NCI-H2196 (cell line): ENCODE data around the gene TUSC2.

Experiments used
- DNase-seq: peaks from one replicate; lab custom pipeline; 2025; ENCODE audit not compliant: unreplicated experiment; lab: John Stamatoyannopoulos, UW

Gene TUSC2

DNA sequence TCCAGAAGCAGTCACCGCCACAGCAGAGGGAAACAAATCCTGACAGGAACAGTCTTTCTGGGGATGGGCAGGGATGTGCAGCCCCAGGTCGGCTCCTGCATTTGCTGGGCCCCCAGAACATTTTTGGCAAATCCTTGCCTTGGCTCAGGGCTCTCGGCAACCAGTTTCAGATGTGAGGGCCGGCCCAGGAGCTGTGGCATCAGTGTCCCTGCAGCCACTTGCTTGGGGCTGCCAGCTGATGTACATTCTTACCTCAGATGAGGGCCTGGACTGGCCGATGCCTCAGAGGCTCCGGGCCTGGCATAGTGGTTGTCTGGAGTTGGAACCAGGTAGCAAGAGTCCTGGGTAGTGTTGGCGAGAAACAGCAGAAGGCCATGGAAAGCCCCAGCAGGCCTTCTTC, 26.8 kb upstream of the TUSC2 start:
- no peak for DNase-seq

DNA sequence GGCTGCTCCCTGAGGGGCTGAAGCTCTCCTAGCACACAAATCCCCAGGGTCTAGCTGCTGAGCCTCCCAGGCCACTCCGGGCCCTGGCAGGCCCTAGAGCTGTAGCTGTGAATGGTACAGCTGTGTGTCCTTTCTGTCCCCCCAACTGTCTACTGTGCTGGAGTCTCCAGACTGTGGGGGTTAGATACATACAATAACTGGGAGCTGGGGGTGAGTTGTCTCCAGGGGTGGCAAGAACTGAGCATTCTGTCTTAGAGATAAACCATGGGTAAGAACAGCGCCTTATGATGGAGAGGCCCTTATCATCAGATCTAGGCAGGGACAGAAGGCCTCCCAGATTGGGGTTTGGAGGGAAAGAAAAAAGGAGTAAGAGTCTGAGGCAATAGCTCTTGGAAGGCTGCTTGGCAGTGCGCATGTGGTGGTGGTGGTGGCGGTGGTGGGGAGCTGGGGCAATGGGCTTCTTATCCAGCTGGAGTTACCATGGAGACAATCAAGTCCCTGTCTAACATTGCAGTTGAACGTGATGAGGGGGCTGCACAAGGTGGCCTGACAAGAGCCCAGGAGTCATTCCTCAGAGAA, 26.3 kb upstream of the TUSC2 start:
- DNase-seq, result no peak

DNA sequence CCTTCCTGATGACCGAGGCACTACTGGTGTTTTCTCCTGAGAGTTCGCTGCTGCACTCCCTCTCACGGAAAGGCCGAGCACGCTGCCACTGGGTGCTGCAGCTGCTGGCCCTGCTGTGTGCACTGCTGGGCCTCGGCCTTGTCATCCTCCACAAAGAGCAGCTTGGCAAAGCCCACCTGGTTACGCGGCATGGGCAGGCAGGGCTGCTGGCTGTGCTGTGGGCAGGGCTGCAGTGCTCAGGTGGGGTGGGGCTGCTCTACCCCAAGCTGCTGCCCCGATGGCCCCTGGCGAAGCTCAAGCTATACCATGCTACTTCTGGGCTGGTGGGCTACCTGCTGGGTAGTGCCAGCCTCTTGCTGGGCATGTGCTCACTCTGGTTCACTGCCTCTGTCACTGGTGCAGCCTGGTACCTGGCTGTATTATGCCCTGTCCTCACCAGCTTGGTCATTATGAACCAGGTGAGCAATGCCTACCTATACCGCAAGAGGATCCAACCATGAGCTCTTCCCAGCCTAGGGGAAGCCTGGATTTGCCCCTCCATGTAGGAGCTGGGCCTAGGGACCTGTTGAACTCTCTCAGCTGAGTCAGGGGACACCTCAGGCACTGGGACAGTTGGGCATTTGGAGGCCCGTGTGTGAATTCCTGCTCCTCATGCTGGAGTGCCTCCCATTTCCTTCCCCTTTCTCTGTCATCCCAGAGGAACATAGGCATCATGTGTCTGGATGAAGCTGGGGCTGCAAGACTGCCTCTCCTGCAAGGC, 25.4 kb upstream of the TUSC2 start:
- DNase-seq, result no peak

DNA sequence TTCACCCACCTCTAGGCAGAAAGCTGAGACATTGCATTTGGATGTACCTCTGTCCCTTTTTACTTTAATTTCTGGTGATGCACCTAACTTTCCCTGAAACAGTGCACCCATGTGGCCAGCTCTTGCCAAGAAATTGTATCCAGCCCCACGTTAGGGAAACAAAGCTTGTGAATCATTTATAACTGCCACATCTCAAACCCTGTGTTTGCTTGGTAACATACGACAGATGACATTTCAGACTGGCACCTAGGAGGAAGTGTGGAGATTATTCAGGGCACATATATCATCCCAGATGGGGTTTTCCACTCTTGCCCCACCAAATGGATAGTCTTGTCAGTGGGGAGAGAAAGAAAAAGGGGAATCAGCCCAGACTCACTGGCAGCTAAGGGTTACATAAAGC, 24.8 kb upstream of the TUSC2 start:
- DNase-seq, result no peak

DNA sequence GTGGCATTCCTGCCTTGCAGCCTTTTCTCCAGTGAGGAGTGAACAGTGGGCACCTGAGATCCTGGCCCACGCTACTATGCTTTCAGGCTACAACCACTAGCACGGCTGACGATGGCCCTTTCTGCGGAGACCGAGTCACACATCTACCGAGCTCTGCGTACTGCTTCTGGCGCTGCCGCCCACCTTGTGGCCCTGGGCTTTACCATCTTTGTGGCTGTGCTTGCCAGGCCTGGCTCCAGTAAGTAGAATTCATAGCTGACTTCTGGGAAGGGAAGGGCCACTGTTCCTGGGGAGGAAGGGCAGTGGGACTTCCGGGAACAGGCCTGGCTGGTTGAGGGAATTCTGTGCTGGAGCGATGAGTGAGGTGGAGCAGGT, 23.3 kb upstream of the TUSC2 start:
- no peak for DNase-seq

DNA sequence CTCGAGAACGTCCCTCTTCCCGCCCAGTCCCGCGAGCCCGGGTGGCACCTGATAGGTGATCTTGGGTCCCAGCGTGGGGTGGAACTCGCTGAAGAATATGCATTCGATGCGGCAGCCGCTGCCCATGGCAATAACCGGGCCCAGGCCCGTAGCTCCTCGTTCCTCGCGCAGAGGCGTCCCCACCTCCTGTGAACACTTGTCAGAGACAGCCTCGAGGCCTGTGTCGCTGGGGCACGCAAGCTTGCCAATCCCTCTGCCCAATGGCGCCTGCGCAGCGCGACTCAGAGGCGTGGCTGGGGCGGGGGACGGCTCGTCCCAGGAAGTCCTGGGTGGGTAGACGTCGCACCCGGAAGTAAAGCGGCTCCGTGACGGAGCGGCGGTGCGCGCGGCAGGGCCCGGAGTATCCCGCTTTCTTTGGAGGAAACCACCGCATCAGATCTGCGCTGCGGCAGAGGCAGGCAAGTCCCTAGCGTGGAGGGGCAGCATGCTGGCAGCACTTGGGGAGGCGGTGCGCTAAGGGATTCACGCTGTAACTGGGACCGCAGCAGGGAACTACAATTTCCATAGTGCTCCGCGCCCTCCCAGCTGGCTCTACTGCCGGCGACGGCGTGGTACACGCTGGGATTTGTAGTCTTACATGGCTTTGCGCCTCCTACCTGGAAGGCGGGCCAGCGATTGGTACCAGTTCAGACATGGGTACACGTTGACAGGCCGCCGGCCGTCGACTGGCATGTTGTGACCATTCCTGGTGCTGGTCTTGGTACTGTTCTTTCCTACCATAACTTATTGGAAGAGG, 22.7 kb upstream of the TUSC2 start, which contains the start of the genes CYB561D2 and NPRL2:
Gene CYB561D2, plus strand, starts transcription at position 336 of the 796 bp plus-strand sequence. CDS start 572 bp downstream, outside the sequence.
Gene NPRL2, minus strand, starts transcription at position 249 of the 796 bp plus-strand sequence. Its CDS starts 123 bp downstream, at position 126.
- DNase-seq, result peak; percentile 81

DNA sequence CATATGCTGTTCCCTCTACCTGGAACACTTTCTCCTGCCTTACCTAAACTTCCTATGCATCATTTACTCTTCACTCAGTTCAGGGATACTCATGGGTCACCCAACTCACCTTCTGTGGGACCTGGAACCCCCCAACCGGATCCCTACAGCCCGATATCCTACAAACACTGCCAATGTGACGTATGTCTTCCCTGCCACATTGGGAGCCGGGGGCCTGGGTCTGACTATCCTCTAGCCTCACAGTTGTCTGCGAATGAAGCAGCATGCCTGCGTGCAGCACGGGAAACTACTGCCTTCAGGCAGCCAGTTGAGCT, 22.1 kb upstream of the TUSC2 start:
- DNase-seq, result no peak

- DNase-seq, result peak; percentile 53
These were observed 19.3 kb upstream of the TUSC2 start for GRCh38 chr3:50347187-50347813.

DNA sequence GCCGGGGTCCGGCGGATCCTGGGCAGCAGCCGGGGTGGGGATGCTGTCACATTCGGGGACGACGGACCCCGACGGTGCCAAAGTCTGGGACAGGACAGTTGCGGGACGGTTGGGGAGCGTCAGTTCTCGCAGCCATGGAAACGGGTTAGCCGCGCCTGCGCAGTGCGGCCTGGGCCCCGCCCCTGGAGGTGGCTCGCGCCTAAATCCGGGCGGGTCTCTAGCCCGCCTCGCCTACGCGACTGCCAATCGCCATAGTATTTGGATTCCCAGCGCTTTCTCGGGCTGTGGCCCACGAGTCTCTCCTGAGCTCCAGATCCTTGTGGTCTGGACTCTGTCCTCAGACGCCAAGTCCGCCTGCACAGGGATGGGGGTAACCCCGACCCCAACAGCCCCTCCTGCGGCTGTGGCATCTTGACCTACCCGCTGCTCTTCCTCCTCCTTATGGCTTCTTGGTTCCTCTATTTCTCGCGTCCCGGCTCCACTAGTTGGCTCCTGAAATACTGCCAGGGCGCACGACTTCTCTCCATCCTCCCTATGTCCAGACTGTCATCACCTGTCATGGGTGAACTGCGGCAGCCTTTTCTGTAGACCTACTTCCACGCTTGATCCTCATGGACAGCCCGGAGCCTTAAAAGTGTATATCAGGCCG, 17.7 kb upstream of the TUSC2 start, which contains the start of gene ZMYND10:
Gene ZMYND10, minus strand, starts transcription at position 147 of the 649 bp plus-strand sequence. CDS start 153 bp downstream, outside the sequence.
- peak; percentile 40 for DNase-seq

DNA sequence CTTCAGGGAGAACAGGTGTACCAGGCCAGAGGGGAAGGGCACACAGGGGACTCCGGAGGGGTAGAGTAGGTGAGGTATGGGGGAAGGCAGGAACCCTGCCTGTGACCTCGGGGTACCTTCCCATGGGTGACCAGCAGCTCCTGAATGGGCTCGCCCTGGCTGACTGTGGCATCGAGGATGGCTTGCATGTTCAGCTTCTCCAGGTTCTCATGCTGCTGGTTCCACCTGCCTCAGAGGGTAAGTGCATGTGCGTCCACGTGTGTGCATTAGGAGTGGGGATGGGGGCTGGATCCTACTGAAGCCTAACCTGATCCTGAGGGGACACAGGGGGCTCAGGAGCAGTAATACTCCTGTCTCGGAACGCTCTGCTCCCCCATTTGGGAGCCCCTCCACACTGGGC, 17.0 kb upstream of the TUSC2 start:
- no peak for DNase-seq

- DNase-seq, result no peak
These were observed 15.0 kb upstream of the TUSC2 start for GRCh38 chr3:50342813-50343633.

GRCh38 chr3:50341996-50342650, 14.1 kb upstream of the TUSC2 start:
- DNase-seq, result no peak

DNA sequence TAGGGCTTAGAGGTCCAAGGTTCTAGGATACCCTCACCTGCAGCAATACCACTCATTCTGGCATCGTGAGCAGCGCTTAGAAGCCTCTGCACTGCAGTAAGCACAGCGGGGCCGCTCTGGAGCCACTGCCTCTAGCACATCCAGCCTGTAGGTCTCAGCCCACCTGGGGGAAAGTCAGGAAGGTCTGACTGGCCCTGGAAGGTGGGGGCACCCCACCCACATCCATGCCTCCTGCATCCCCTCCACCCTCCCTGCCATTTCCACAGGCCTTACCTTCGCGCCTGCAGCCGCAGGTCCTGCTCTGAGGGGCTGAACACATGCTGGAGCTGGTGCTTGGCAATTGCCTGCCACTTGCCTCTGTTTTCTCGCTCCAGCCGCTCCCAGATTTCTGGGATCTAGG, 13.5 kb upstream of the TUSC2 start:
- no peak for DNase-seq

- no peak for DNase-seq
These were observed 12.7 kb upstream of the TUSC2 start, which contains the start of gene RASSF1 for GRCh38 chr3:50340448-50341329. Gene RASSF1 (minus strand): TSS chr3:50340836. CDS start chr3:50340805, 31 bp downstream.

DNA sequence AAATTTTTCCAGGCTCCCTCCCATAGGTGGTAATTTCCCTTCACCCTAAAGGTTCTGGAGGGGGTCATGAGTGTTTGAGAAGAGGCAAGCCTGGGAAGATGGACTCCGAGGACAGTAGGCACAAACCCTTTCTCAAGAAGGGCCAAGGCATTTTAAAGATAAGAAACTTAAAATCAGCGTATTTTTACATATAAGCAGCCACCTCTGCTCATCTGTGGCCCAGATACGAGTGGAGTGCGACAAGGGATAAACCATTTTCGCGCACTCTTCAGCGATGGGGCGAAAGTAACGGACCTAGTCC, 12.1 kb upstream of the TUSC2 start:
- DNase-seq, result no peak

DNA sequence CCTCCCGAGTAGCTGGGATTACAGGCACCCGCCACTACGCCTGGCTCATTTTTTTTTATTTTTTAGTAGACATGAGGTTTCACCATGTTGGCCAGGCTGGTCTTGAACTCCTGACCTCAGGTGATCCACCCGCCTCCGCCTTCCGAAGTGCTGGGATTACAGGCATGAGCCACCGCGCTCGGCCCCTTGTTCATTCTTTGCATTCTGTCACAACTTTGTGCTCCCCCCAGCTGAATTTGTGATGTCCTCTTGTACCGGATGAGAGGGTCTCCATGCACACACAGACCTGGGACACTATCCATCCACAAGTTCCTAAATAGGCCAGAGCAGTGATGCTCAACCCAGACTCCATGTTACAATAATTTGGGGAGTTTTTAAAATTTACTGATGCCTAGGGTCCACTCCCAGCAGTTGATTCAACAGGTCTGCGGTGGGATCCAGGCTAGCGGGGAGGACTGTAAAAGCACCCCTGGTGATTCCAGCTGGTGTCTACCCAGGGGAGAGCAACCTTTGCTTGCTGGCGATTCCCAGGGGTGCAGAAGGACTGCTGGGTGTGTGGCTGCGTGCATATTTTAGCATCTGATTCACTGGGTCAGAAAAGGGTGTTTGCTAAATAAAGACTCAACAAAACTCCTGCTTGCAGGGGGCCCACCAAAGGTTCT, 11.6 kb upstream of the TUSC2 start:
- no peak for DNase-seq

GRCh38 chr3:50338965-50339364, 10.9 kb upstream of the TUSC2 start:
- no peak for DNase-seq
